ENCODE data around the gene STAM2.
"Not testable (repeated sequence)": the region's sequence is repeated elsewhere in the genome, so short reads cannot be mapped to it uniquely, and the experiment has no call there.

STAM2 gene

DNA sequence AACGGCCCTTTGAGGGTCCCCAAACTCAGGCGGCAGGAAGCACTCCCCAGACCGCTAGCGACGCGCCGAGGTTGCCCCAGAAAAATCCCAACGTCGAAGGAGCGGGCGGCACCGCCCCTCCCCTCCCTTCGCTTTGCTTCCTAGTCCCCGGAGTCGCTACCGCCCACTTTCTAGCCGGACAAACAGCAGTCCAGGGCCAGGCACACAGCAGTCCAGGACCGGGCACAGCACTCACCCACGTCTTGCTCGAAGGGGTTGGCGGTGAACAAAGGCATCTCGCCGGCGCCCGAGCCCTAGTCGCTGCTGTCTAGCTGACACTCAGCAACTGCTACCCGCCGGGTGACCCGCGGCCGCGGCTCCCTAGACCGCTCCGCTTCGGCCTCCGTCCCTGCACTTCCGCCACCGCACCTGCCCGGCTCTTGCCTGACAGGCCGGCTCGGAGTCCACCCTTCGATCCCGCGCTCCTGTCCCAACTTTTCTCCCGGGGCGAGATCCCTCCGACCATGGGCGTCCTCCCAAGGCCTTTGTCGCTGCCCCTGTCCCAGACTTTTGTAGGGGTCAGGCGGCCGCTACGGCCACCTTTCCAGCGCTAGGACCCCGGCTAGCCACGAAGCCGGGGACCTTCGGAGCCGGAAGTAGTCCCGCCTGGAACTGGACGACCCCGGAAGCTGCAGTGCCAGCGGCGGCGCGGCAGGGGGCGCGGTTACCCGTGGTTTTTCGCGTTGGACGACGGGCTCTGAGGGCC lies at the start of gene STAM2:
STAM2 (minus strand) TSS at position 396 of the 745 bp plus-strand sequence; CDS start at position 275, 121 bp downstream.
- peak; percentile 86 for DNase-seq (ENCODE audit: low read depth, low spot score)

DNA sequence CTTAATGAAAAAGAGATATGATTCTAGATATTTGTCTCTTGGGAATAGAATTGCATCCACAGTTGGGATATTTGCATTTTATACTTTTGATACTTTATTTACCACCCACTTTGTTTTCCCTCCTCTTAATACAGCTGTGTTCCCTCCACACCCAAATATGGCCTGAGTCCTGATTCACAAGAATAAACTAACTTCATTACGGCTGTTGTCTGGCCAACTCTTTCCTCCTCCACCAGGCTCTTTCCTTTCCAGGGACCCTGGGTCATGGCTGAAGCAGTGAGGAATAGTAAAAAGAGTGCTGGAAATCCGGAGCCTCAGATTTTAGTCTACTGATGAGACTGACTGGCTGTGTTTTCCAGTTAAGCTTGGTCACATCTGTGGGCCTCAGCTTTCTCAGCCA lies 48.4 kb upstream of the STAM2 start:
- DNase-seq (ENCODE audit: low read depth, low spot score): no peak

GRCh38 chr2:152222975-152223637 lies 47.5 kb upstream of the STAM2 start:
- DNase-seq (ENCODE audit: low read depth, low spot score): no peak

DNA sequence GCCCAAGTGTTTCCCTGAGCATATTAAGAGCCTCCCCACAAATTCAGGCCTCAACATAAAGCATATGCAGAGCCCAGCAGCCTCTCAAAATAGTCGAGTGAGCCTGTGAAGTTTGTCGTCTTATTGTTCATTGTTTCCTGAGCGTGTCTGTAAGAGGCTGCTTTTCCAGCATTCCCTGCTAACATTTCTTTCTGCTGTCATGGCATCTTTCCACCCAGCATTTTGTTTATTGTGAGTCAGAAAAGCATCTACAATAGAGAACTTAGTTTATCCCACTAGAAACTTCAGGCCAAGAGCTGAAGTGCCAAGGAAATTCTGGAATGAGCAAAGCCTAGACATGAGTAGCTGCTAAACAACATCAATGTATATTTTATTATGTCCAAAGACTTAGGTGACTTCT lies 46.3 kb upstream of the STAM2 start:
- DNase-seq (ENCODE audit: low read depth, low spot score): no peak

- no peak for DNase-seq (ENCODE audit: low read depth, low spot score)
Observed at GRCh38 chr2:152219077-152219828, 43.7 kb upstream of the STAM2 start.

- no peak for DNase-seq (ENCODE audit: low read depth, low spot score)
Observed at GRCh38 chr2:152201466-152201830, 25.9 kb upstream of the STAM2 start.

- DNase-seq (ENCODE audit: low read depth, low spot score): no peak
Observed at GRCh38 chr2:152200565-152201465, 25.3 kb upstream of the STAM2 start.

GRCh38 chr2:152200101-152200500 lies 24.5 kb upstream of the STAM2 start:
- DNase-seq (ENCODE audit: low read depth, low spot score): no peak

DNA sequence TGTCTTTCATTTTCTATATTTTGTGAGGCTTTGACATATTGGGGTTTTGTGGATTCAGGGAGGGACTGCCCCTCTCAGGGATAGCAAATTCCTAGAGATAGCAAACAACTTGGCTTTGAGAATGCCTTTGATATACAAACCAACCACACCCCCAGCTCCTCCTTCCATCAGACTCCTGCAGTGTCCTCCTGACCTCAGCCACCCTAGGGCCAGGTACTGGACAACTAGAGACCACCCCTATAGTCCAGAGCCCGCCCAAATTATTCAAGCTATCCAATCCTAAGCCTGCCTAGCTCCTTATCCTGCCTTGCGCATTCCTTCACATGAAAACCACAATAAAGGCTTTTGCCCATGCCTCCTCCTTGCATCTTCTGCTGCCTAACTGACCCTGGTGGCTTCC lies 22.9 kb upstream of the STAM2 start:
- no peak for DNase-seq (ENCODE audit: low read depth, low spot score)

DNA sequence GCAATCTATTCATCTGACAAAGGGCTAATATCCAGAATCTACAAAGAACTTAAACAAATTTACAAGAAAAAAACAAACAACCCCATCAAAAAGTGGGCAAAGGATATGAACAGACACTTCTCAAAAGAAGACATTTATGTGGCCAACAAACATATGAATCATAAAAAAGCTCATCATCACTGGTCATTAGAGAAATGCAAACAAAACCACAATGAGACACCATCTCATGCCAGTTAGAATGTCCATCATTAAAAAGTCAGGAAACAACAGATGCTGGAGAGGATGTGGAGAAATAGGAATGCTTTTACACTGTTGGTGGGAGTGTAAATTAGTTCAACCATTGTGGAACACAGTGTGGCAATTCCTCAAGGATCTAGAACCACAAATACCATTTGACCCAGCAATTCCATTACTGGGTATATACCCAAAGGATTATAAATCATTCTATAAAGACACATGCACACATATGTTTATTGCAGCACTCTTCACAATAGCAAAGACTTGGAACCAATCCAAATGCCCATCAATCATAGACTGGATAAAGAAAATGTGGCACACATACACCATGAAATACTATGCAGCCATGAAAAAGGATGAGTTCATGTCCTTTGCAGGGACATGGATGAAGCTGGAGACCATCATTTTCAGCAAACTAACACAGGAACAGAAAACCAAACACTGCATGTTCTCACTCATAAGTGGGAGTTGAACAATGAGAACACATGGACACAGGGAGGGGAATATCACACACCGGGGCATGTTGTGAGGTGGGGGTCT lies 22.1 kb upstream of the STAM2 start:
- DNase-seq (ENCODE audit: low read depth, low spot score): not testable (repeated sequence)

DNA sequence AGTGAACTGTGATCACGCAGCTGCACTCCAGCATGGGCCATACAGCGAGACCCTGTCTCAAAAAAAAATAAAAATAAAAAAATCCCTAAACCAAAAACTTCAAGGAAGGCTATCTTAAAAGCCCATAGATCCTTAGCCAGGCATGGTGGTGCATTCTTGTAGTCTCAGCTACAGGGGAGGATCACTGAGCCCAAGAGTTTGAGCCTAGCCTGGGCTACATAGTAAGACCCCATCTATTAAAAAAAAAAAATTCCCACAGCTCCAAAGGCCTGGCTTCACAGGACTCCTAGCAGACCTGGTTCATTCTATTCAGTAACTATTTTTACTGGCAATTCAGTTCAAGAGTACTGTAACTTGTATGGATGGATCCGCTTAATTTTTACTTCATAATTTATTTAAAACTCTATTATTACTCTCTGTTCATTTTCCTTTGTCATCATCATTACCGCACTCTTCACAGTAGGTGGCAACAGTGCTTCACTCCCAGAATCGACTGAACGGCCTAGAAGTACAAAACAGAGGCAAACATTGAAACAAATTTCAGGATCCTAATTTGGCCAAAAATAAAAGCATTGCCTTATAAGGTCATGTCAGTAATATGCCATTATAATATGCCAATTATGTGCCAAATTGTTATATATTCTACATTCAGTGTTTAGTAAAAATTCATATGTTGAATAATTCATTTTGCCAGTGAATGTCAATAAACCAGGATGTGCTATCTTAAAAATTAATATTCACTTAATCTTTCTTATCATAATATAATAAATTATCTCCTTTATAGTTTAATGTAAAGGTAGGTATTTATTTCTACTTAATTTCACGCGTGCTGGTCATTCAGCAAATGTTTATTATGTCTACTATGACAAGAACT lies 14.3 kb upstream of the STAM2 start:
- DNase-seq (ENCODE audit: low read depth, low spot score): no peak

- not testable (repeated sequence) for DNase-seq (ENCODE audit: low read depth, low spot score)
Observed at GRCh38 chr2:152186808-152187207, 11.2 kb upstream of the STAM2 start.

GRCh38 chr2:152186262-152186661 lies 10.7 kb upstream of the STAM2 start:
- DNase-seq (ENCODE audit: low read depth, low spot score): no peak

- no peak for DNase-seq (ENCODE audit: low read depth, low spot score)
Observed at GRCh38 chr2:152183401-152184073, 8.0 kb upstream of the STAM2 start.

- DNase-seq (ENCODE audit: low read depth, low spot score): not testable (repeated sequence)
Observed at GRCh38 chr2:152177667-152178066, 2.1 kb upstream of the STAM2 start.

GRCh38 chr2:152176113-152176714 lies 651 bp upstream of the STAM2 start:
- DNase-seq (ENCODE audit: low read depth, low spot score): no peak

- DNase-seq (ENCODE audit: low read depth, low spot score): no peak
Observed at GRCh38 chr2:152175012-152175367, 573 bp downstream of the STAM2 start.

DNA sequence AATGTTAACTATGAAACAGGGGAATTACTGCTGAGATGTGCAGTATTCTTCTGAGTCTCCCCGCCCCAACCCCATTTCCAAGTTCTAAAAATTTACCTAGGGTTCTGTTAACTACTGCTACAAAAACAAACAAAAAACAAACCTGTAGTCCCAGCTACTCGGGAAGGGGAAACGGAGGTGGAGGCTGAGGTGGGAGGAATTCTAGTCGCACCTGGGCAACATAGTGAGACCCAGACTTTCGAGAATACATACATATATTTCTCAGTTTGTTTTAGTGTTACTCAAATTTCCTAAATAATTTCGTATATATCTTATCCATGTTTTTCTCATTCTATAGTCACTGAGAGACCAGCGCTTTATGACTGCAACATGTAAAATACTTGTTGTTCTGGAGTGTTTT lies 989 bp downstream of the STAM2 start:
- no peak for DNase-seq (ENCODE audit: low read depth, low spot score)

DNA sequence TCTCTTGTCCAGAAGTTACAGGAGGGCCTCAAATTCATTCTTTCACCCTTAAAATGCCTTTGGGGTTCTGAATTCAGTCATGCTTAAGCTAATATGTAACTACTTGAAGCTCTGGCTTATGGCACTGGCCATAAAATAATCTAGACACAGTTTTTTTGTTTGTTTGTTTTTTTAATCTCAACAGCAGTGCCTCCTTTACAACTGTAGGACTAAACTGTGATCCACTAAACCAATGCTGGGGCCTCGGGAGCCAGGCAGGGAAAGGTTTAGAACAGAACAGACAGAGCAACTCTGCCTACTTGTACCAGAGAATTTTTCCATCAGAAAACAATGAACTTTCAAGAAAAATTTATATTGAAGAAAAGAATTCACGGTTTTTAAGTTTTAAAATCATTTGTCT lies 1.7 kb downstream of the STAM2 start:
- no peak for DNase-seq (ENCODE audit: low read depth, low spot score)
